Measurements from ENCODE around the gene LIPG.

GRCh38 chr18:49565612-49566011, 3.8 kb downstream of the LIPG start:
- TF ChIP-seq, protein P1, sequence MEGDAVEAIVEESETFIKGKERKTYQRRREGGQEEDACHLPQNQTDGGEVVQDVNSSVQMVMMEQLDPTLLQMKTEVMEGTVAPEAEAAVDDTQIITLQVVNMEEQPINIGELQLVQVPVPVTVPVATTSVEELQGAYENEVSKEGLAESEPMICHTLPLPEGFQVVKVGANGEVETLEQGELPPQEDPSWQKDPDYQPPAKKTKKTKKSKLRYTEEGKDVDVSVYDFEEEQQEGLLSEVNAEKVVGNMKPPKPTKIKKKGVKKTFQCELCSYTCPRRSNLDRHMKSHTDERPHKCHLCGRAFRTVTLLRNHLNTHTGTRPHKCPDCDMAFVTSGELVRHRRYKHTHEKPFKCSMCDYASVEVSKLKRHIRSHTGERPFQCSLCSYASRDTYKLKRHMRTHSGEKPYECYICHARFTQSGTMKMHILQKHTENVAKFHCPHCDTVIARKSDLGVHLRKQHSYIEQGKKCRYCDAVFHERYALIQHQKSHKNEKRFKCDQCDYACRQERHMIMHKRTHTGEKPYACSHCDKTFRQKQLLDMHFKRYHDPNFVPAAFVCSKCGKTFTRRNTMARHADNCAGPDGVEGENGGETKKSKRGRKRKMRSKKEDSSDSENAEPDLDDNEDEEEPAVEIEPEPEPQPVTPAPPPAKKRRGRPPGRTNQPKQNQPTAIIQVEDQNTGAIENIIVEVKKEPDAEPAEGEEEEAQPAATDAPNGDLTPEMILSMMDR (IDR thresholded peaks at IDR 0.05; ENCODE audit: poor library complexity): no peak
- TF ChIP-seq EZH2 (IDR thresholded peaks at IDR 0.05; ENCODE audit: borderline replicate concordance): no peak
- TF ChIP-seq EZH2phosphoT487 (IDR thresholded peaks at IDR 0.05; ENCODE audit: low read depth, severe bottlenecking, unreplicated experiment): no peak
